Measurements from ENCODE around the gene ANKRD13D.
"Not testable (repeated sequence)": the region's sequence is repeated elsewhere in the genome, so short reads cannot be mapped to it uniquely, and the experiment has no call there.

Gene ANKRD13D

DNA sequence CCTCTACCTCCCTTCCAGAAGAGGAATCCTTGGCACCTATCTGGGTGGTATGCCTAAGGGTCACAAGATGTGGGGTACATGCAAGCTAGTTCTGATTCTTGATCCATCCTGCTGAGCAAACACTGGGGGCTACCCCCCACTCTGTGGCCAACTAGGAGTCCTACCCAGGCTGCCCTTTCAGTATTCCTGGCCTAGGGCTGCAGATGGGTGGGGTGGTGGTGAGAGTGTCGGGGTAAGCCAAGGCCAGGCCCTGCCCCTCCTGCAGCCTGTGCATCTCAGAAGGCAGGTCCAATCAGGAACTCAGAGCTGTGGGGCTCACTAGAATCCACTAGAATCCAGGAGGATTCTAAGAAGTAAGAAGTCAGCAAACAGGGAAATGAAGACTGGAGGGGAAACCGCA lies 25.1 kb downstream of the ANKRD13D start:
- DNase-seq (ENCODE audit: low spot score), result no peak
- in situ Hi-C loops (cut with MboI; ENCODE audit: low pct_unique_long_range_greater_than_20kb, low sequenced_read_pairs, unreplicated experiment), result no loop called here
- TF ChIP-seq, protein P1, sequence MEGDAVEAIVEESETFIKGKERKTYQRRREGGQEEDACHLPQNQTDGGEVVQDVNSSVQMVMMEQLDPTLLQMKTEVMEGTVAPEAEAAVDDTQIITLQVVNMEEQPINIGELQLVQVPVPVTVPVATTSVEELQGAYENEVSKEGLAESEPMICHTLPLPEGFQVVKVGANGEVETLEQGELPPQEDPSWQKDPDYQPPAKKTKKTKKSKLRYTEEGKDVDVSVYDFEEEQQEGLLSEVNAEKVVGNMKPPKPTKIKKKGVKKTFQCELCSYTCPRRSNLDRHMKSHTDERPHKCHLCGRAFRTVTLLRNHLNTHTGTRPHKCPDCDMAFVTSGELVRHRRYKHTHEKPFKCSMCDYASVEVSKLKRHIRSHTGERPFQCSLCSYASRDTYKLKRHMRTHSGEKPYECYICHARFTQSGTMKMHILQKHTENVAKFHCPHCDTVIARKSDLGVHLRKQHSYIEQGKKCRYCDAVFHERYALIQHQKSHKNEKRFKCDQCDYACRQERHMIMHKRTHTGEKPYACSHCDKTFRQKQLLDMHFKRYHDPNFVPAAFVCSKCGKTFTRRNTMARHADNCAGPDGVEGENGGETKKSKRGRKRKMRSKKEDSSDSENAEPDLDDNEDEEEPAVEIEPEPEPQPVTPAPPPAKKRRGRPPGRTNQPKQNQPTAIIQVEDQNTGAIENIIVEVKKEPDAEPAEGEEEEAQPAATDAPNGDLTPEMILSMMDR (IDR thresholded peaks at IDR 0.05; ENCODE audit: extremely low read depth, insufficient read depth, missing control alignments), result no peak

DNA sequence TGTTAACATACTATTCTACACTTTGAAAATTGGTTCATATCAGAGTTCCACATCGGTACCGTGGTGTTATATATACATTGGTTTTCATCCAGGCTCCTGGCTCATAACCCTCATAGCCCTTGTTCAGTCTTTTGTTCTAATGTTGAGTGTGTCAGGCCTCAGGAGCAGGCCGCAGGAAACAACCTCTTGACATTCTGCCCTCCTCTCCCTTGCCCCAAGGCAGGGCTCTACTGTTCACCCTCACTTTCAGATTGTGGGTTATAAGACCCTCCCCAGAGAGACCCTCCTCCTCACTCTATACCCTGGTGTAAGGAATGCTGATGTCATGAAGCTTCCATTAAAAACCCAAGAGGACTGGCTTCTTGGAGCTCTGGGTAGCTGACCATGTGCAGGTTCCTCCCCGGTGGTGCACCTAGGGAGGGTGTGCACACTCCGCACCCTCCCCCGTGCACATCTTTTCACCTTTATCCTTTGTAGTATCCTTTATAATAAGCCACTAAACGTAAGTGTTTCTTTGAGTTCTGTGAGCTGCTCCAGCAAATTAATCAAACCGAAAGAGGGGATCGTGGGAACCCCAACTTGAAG lies 26.3 kb downstream of the ANKRD13D start:
- no peak for DNase-seq (ENCODE audit: low spot score)
- TF ChIP-seq, protein P1 (IDR thresholded peaks at IDR 0.05; ENCODE audit: extremely low read depth, insufficient read depth, missing control alignments), result no peak
- in situ Hi-C loops (cut with MboI; ENCODE audit: low pct_unique_long_range_greater_than_20kb, low sequenced_read_pairs, unreplicated experiment), result loop anchor here (5.0 kb wide), 1 partner anchor 53 kb away; no protein-coding TSS in a partner anchor

DNA sequence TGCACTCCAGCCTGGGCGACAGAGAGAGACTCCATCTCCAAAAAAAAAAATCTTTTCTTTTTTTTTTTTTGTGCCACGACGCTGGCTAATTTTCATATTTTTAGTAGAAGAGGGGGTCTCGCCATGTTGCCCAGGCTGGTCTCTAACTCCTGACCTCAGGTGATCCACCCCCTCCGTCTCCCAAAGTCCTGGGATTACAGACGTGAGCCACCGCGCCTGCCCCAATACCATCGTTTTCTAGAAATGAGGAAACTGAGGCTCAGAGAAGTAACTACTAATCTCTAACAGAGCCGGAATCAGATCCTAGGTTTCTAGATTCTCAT lies 27.7 kb downstream of the ANKRD13D start:
- in situ Hi-C loops (cut with MboI; ENCODE audit: low pct_unique_long_range_greater_than_20kb, low sequenced_read_pairs, unreplicated experiment), result loop anchor here (5.0 kb wide), 1 partner anchor 55 kb away; no protein-coding TSS in a partner anchor
- DNase-seq (ENCODE audit: low spot score), result no peak
- TF ChIP-seq, protein P1 (IDR thresholded peaks at IDR 0.05; ENCODE audit: extremely low read depth, insufficient read depth, missing control alignments), result no peak

DNA sequence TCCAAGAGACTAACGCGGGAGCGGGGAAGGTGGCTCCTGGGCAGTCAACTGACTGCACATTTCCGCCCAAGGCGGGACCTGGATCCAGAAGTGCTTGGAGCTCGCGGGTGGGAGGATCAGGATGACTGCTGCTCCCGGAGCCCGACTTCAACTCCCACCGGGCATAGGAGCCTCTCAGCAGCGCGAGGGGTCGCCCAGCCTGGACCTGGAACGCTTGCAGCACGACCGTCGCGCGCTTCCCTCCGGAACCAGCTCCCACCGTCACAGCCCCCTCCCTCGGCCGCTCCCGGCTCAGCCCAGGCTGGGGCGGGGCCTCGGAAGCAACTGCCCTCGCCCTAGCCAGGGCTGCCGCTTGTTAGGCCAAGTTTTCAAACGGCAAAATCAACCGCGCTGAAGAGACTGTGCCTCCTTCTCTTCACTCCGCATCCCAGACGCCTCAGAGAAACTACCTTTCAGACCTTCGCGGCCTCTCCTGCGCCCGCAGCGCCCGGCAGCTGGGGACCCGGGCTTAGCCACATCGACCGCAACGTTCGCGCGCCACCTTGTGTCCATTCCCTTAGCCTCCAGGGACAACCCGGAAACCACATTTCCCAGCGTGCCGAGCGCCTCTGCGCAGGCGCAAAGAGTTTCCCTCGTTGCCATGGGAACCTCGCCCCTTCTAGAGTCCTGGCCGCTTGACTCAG lies 28.2 kb downstream of the ANKRD13D start:
- in situ Hi-C loops (cut with MboI; ENCODE audit: low pct_unique_long_range_greater_than_20kb, low sequenced_read_pairs, unreplicated experiment), result loop anchor here (5.0 kb wide), 1 partner anchor 55 kb away; no protein-coding TSS in a partner anchor
- TF ChIP-seq, protein P1 (IDR thresholded peaks at IDR 0.05; ENCODE audit: extremely low read depth, insufficient read depth, missing control alignments), result peak; percentile 92
- peak; percentile 100 for DNase-seq (ENCODE audit: low spot score)

DNA sequence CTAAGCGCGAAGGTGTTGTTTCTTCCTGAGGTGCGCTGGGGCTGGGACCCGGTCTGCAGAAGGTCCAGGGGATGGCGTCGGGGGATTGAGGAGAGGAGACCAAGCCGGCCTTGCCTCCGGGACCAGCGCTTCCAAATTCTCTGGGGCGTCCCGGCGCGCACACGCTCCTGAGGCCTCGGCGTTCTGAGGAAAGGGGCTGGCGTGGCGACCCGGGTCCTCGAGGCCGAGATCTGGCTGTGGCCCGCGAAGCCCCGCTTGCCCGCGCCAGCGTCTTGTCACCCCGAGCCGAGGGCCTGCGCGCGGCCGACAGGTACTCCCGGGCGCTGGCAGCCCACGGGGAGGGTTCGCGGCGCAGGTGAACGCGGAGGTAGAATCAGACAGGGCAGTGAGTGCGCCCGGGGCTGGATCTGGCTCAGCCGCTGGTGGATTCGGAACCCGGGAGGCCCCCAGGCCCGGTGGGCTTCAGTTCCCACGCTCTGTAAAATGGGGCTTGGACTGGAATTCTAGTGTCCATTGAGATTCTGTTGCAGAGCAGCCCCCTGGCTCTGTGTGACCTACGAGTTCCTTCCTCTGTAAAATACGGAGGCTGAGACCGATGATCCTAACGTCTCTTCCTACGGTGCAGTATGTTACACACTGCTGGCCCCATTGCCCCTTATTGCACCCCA lies 28.9 kb downstream of the ANKRD13D start:
- TF ChIP-seq, protein P1 (IDR thresholded peaks at IDR 0.05; ENCODE audit: extremely low read depth, insufficient read depth, missing control alignments), result no peak
- no peak for DNase-seq (ENCODE audit: low spot score)
- in situ Hi-C loops (cut with MboI; ENCODE audit: low pct_unique_long_range_greater_than_20kb, low sequenced_read_pairs, unreplicated experiment), result loop anchor here (5.0 kb wide), 1 partner anchor 56 kb away; no protein-coding TSS in a partner anchor

DNA sequence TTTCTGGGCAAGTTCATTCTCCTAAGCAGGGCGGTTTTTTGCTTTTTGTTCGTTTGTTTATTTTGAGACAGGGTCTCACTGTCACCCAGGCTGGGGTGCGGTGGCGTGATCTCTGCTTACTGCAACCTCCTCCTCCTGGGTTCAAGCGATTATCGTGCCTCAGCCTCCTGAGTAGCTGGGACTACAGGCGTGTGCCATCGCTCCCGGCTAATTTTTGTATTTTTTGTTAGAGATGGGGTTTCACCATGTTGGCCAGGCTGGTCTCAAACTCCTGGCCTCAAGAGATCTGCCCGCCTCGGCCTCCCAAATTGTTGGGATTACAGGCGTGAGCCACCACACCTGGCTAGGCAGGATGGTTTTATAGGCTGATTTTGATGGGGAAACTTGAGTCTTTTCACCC lies 29.8 kb downstream of the ANKRD13D start:
- DNase-seq (ENCODE audit: low spot score), result not testable (repeated sequence)
- in situ Hi-C loops (cut with MboI; ENCODE audit: low pct_unique_long_range_greater_than_20kb, low sequenced_read_pairs, unreplicated experiment), result loop anchor here (5.0 kb wide), 1 partner anchor 57 kb away; no protein-coding TSS in a partner anchor

DNA sequence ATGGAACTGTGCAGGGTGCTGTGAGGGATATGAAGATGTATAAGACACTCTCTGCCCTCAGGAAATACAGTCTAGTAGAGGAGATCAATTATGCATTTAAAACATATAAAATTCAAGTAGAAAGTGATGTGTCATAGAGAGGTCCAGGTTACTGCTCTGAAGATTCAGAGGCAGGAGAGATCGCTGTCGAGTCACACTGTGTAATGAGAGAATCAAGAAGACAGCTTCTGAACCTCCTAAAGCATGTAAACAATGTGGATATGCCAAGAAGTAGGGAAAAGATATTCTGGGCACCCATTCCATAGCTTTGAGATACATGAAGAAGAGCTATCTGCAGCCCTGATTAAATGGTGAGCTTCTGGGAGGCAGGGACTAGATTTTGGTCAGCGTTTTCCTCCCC lies 30.9 kb downstream of the ANKRD13D start:
- peak; percentile 2 for DNase-seq (ENCODE audit: low spot score)
- in situ Hi-C loops (cut with MboI; ENCODE audit: low pct_unique_long_range_greater_than_20kb, low sequenced_read_pairs, unreplicated experiment), result no loop called here
- TF ChIP-seq, protein P1 (IDR thresholded peaks at IDR 0.05; ENCODE audit: extremely low read depth, insufficient read depth, missing control alignments), result no peak
